Esophagus squamous epithelium (tissue), 4 donors: ENCODE results near the gene CSTF1.

ENCODE experiments used
- POLR2A ChIP-seq, 4 donors: fragments of 450-650 bp; IDR thresholded peaks; one replicate each; pipeline ENCODE4 v1.6.1; 2017; ENCODE audit warnings: antibody characterized with exemption in 4 of 4, mild to moderate bottlenecking in 4 of 4, moderate library complexity in 3 of 4
- TF ChIP-seq, protein P1 (sequence below), 6 experiments: fragments of 450-650 bp in 4 of 6; fragments of 200-600 bp in 2 of 6; sonication (generic) in 2 of 6; IDR thresholded peaks; one replicate each; pipeline ENCODE4 v1.5.1; 2016 to 2019; ENCODE audit warnings: antibody characterized with exemption in 6 of 6, mild to moderate bottlenecking in 4 of 6, moderate library complexity in 4 of 6

DNA sequence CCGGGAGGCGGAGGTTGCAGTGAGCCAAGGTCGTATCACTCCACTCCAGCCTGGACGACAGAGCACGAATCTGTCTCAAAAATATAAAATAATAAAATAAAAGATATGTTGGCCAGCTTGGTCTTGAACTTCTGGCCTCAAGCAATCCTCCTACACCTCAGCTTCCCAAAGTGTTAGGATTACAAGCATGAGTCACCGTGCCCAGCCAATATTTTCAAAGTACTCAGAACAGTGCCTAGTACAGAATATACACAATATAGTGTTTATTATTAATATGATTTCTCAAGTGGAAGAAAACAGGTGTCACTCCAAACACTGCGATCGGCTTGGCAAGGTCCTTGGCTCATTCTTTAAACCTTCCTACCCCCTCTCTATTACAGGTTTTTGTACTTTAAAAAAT, 30.5 kb upstream of the CSTF1 start:
- TF ChIP-seq, protein P1, sequence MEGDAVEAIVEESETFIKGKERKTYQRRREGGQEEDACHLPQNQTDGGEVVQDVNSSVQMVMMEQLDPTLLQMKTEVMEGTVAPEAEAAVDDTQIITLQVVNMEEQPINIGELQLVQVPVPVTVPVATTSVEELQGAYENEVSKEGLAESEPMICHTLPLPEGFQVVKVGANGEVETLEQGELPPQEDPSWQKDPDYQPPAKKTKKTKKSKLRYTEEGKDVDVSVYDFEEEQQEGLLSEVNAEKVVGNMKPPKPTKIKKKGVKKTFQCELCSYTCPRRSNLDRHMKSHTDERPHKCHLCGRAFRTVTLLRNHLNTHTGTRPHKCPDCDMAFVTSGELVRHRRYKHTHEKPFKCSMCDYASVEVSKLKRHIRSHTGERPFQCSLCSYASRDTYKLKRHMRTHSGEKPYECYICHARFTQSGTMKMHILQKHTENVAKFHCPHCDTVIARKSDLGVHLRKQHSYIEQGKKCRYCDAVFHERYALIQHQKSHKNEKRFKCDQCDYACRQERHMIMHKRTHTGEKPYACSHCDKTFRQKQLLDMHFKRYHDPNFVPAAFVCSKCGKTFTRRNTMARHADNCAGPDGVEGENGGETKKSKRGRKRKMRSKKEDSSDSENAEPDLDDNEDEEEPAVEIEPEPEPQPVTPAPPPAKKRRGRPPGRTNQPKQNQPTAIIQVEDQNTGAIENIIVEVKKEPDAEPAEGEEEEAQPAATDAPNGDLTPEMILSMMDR (IDR thresholded peaks at IDR 0.05) = no peak
- no peak for TF ChIP-seq POLR2A (IDR thresholded peaks at IDR 0.05)
